Fibroblast of upper back skin (primary cell): ENCODE data around the gene TMCO5A.
"Not testable (repeated sequence)": the region's sequence is repeated elsewhere in the genome, so short reads cannot be mapped to it uniquely, and the experiment has no call there.

ENCODE experiments used
- DNase-seq: peaks from one replicate; pipeline ENCODE4 v3.0.0-alpha.2; 2013

TMCO5A gene

GRCh38 chr15:37934340-37934739, at the start of gene TMCO5A:
Gene TMCO5A, plus strand, starts transcription at chr15:37934640. Its CDS starts 1,684 bp downstream, at chr15:37936324.
- DNase-seq, result no peak

GRCh38 chr15:37885651-37886050, 48.8 kb upstream of the TMCO5A start:
- DNase-seq, result no peak

GRCh38 chr15:37888356-37888755, 46.1 kb upstream of the TMCO5A start:
- no peak for DNase-seq

- DNase-seq, result peak; percentile 68
Measured at GRCh38 chr15:37891766-37892368, 42.6 kb upstream of the TMCO5A start.

- DNase-seq, result peak; percentile 28
Measured at GRCh38 chr15:37893309-37893708, 41.1 kb upstream of the TMCO5A start.

- DNase-seq, result no peak
Measured at GRCh38 chr15:37898362-37898761, 36.1 kb upstream of the TMCO5A start.

- peak; percentile 82 for DNase-seq
Measured at GRCh38 chr15:37900326-37901221, 33.9 kb upstream of the TMCO5A start.

- DNase-seq, result no peak
Measured at GRCh38 chr15:37902126-37902525, 32.3 kb upstream of the TMCO5A start.

- DNase-seq, result no peak
Measured at GRCh38 chr15:37903919-37904625, 30.4 kb upstream of the TMCO5A start.

- peak; percentile 22 for DNase-seq
Measured at GRCh38 chr15:37907136-37907535, 27.3 kb upstream of the TMCO5A start.

- DNase-seq, result no peak
Measured at GRCh38 chr15:37921527-37922385, 12.7 kb upstream of the TMCO5A start.

- no peak for DNase-seq
Measured at GRCh38 chr15:37926136-37926535, 8.3 kb upstream of the TMCO5A start.

- DNase-seq, result peak; percentile 13
Measured at GRCh38 chr15:37929238-37929637, 5.2 kb upstream of the TMCO5A start.

- DNase-seq, result peak; percentile 31
Measured at GRCh38 chr15:37931321-37931720, 3.1 kb upstream of the TMCO5A start.

- peak; percentile 71 for DNase-seq
Measured at GRCh38 chr15:37931868-37932267, 2.6 kb upstream of the TMCO5A start.

GRCh38 chr15:37932549-37932948, 1.9 kb upstream of the TMCO5A start:
- DNase-seq, result no peak

- peak; percentile 29 for DNase-seq
Measured at GRCh38 chr15:37933666-37934065, 774 bp upstream of the TMCO5A start.

GRCh38 chr15:37940876-37941275, 6.4 kb downstream of the TMCO5A start:
- no peak for DNase-seq

- no peak for DNase-seq
Measured at GRCh38 chr15:37941779-37942178, 7.3 kb downstream of the TMCO5A start.

GRCh38 chr15:37951999-37952398, 17.6 kb downstream of the TMCO5A start:
- DNase-seq, result no peak

GRCh38 chr15:37960742-37961141, 26.3 kb downstream of the TMCO5A start:
- not testable (repeated sequence) for DNase-seq

- DNase-seq, result no peak
Measured at GRCh38 chr15:37967788-37968187, 33.3 kb downstream of the TMCO5A start.

GRCh38 chr15:37973856-37974255, 39.4 kb downstream of the TMCO5A start:
- DNase-seq, result peak; percentile 30
